ENCODE measurements around the gene ATXN7L3. TPM values are rescaled to one million over a fixed set of nuclear protein-coding genes. Genes with fewer than 3 reads are reported as not detected.

ATXN7L3 gene
- total RNA-seq, 2 experiments from 2014 or later = 106 to 122 TPM

- H3K36me3 Mint-ChIP-seq = peaks cover 4% of the 10 kb centered on the region
- peak; percentile 61 for DNase-seq
- peaks cover 8% of the 10 kb centered on the region for H3K4me1 Mint-ChIP-seq
- peak overlapping the region; percentile 89 for H3K27ac Mint-ChIP-seq
- CTCF ChIA-PET = interaction anchor here (0.7 to 6.3 kb wide), 20 partner anchors 8 to 233 kb away, joined by 3 to 74 read pairs (median 4); partner anchors contain the start of genes GRN, TMEM101 and TMUB2
- no peaks in the 10 kb centered on the region for H3K27me3 Mint-ChIP-seq
- ATAC-seq = no peak
- peak overlapping the region; percentile 90 for H3K4me3 Mint-ChIP-seq
- H3K9me3 Mint-ChIP-seq (ENCODE audit: low read depth) = no peaks in the 10 kb centered on the region
These were observed 22.6 kb upstream of the ATXN7L3 start for GRCh38 chr17:44222112-44222869.

- no peaks in the 10 kb centered on the region for H3K27me3 Mint-ChIP-seq
- CTCF ChIA-PET = interaction anchor here (0.7 to 6.3 kb wide), 20 partner anchors 9 to 233 kb away, joined by 3 to 74 read pairs (median 4); partner anchors contain the start of genes GRN, TMEM101 and TMUB2
- peak overlapping the region; percentile 89 for H3K27ac Mint-ChIP-seq
- no peaks in the 10 kb centered on the region for H3K9me3 Mint-ChIP-seq (ENCODE audit: low read depth)
- H3K4me1 Mint-ChIP-seq = peaks cover 11% of the 10 kb centered on the region
- H3K36me3 Mint-ChIP-seq = peaks cover 7% of the 10 kb centered on the region
- H3K4me3 Mint-ChIP-seq = peak overlapping the region; percentile 90
- DNase-seq = no peak
- ATAC-seq = no peak
These were observed 22.1 kb upstream of the ATXN7L3 start for GRCh38 chr17:44221862-44222111.

- H3K4me3 Mint-ChIP-seq = peak overlapping the region; percentile 90
- no peaks in the 10 kb centered on the region for H3K9me3 Mint-ChIP-seq (ENCODE audit: low read depth)
- CTCF ChIA-PET = interaction anchor here (0.7 to 6.3 kb wide), 19 partner anchors 10 to 234 kb away, joined by 3 to 74 read pairs (median 5); partner anchors contain the start of genes GRN, TMEM101 and TMUB2
- peak overlapping the region; percentile 89 for H3K27ac Mint-ChIP-seq
- DNase-seq (peak; percentile 80), ATAC-seq (peak; percentile 25)
- no peaks in the 10 kb centered on the region for H3K27me3 Mint-ChIP-seq
- peaks cover 12% of the 10 kb centered on the region for H3K36me3 Mint-ChIP-seq
- H3K4me1 Mint-ChIP-seq = peaks cover 16% of the 10 kb centered on the region
These were observed 21.6 kb upstream of the ATXN7L3 start for GRCh38 chr17:44221084-44221861.

- CTCF ChIA-PET = interaction anchor here (0.9 to 6.3 kb wide), 17 partner anchors 10 to 125 kb away, joined by 3 to 74 read pairs (median 6); partner anchors contain the start of genes GRN, HDAC5 and TMUB2
- no peaks in the 10 kb centered on the region for H3K27me3 Mint-ChIP-seq
- H3K4me3 Mint-ChIP-seq = peak overlapping the region; percentile 90
- peak overlapping the region; percentile 94 for H3K27ac Mint-ChIP-seq
- H3K9me3 Mint-ChIP-seq (ENCODE audit: low read depth) = no peaks in the 10 kb centered on the region
- H3K36me3 Mint-ChIP-seq = peaks cover 21% of the 10 kb centered on the region
- DNase-seq (peak; percentile 78), ATAC-seq (peak; percentile 14)
- peaks cover 24% of the 10 kb centered on the region for H3K4me1 Mint-ChIP-seq
These were observed 20.8 kb upstream of the ATXN7L3 start for GRCh38 chr17:44220213-44221083.

GRCh38 chr17:44219616-44220212, 20.0 kb upstream of the ATXN7L3 start, which contains the start of gene UBTF:
Gene UBTF (minus strand): TSS chr17:44219675. CDS start chr17:44218229, 1,446 bp downstream.
- peaks cover 31% of the 10 kb centered on the region for H3K4me1 Mint-ChIP-seq
- ATAC-seq (peak; percentile 8), DNase-seq (peak; percentile 73)
- H3K27ac Mint-ChIP-seq = peak within 1 kb of the TSS; percentile 94
- H3K9me3 Mint-ChIP-seq (ENCODE audit: low read depth) = no peaks in the 10 kb centered on the region
- H3K27me3 Mint-ChIP-seq = no peaks in the 10 kb centered on the region
- peaks cover 28% of the 10 kb centered on the region for H3K36me3 Mint-ChIP-seq
- H3K4me3 Mint-ChIP-seq = peak within 1 kb of the TSS; percentile 90
- CTCF ChIA-PET = interaction anchor here (0.9 to 6.3 kb wide), 8 partner anchors 10 to 111 kb away, joined by 3 to 74 read pairs (median 8); partner anchors contain the start of genes HDAC5 and TMUB2

GRCh38 chr17:44219108-44219615, 19.5 kb upstream of the ATXN7L3 start:
- DNase-seq (peak; percentile 82), ATAC-seq (peak; percentile 59)
- Mint-ChIP-seq H3K27me3 (no peaks in the 10 kb centered on the region), H3K36me3 (peaks cover 34% of the 10 kb centered on the region), H3K27ac (no peak overlapping the region), H3K9me3 (ENCODE audit: low read depth) (no peaks in the 10 kb centered on the region), H3K4me3 (peak overlapping the region; percentile 22), H3K4me1 (peaks cover 33% of the 10 kb centered on the region)
- CTCF ChIA-PET = interaction anchor here (1.5 to 6.3 kb wide), 7 partner anchors 9 to 112 kb away, joined by 3 to 74 read pairs (median 8); partner anchors contain the start of gene TMUB2

- no peaks in the 10 kb centered on the region for H3K27me3 Mint-ChIP-seq
- peaks cover 37% of the 10 kb centered on the region for H3K4me1 Mint-ChIP-seq
- peak; percentile 90 for DNase-seq
- peak overlapping the region; percentile 88 for H3K4me3 Mint-ChIP-seq
- peak; percentile 63 for ATAC-seq
- H3K9me3 Mint-ChIP-seq (ENCODE audit: low read depth) = no peaks in the 10 kb centered on the region
- peak overlapping the region; percentile 91 for H3K27ac Mint-ChIP-seq
- CTCF ChIA-PET = interaction anchor here (0.6 to 6.3 kb wide), 12 partner anchors 9 to 126 kb away, joined by 3 to 74 read pairs (median 4); partner anchors contain the start of genes GRN, SLC25A39 and TMUB2
- peaks cover 40% of the 10 kb centered on the region for H3K36me3 Mint-ChIP-seq
These were observed 18.8 kb upstream of the ATXN7L3 start for GRCh38 chr17:44218344-44219107.

GRCh38 chr17:44217738-44218343, 18.2 kb upstream of the ATXN7L3 start:
- CTCF ChIA-PET = interaction anchor here (0.6 to 6.3 kb wide), 14 partner anchors 7 to 127 kb away, joined by 3 to 74 read pairs (median 5); partner anchors contain the start of genes GRN, SLC25A39 and TMUB2
- H3K9me3 Mint-ChIP-seq (ENCODE audit: low read depth) = no peaks in the 10 kb centered on the region
- peak overlapping the region; percentile 88 for H3K4me3 Mint-ChIP-seq
- H3K27me3 Mint-ChIP-seq = no peaks in the 10 kb centered on the region
- peaks cover 38% of the 10 kb centered on the region for H3K4me1 Mint-ChIP-seq
- peak overlapping the region; percentile 91 for H3K27ac Mint-ChIP-seq
- no peak for DNase-seq
- H3K36me3 Mint-ChIP-seq = peaks cover 42% of the 10 kb centered on the region
- ATAC-seq = no peak

- peaks cover 36% of the 10 kb centered on the region for H3K4me1 Mint-ChIP-seq
- no peaks in the 10 kb centered on the region for H3K27me3 Mint-ChIP-seq
- peak overlapping the region; percentile 88 for H3K4me3 Mint-ChIP-seq
- DNase-seq (no peak), ATAC-seq (no peak)
- no peaks in the 10 kb centered on the region for H3K9me3 Mint-ChIP-seq (ENCODE audit: low read depth)
- H3K36me3 Mint-ChIP-seq = peaks cover 45% of the 10 kb centered on the region
- H3K27ac Mint-ChIP-seq = peak overlapping the region; percentile 91
- CTCF ChIA-PET = interaction anchor here (0.7 to 3.5 kb wide), 11 partner anchors 9 to 139 kb away, joined by 3 to 40 read pairs (median 4); partner anchors contain the start of genes GRN and TMUB2
These were observed 17.0 kb upstream of the ATXN7L3 start for GRCh38 chr17:44216694-44217093.

GRCh38 chr17:44216173-44216572, 16.5 kb upstream of the ATXN7L3 start:
- H3K27me3 Mint-ChIP-seq = no peaks in the 10 kb centered on the region
- H3K4me3 Mint-ChIP-seq = peak overlapping the region; percentile 88
- CTCF ChIA-PET = interaction anchor here (0.7 to 3.5 kb wide), 11 partner anchors 9 to 139 kb away, joined by 3 to 40 read pairs (median 4); partner anchors contain the start of genes GRN and TMUB2
- ATAC-seq = no peak
- H3K4me1 Mint-ChIP-seq = peaks cover 39% of the 10 kb centered on the region
- peaks cover 48% of the 10 kb centered on the region for H3K36me3 Mint-ChIP-seq
- H3K27ac Mint-ChIP-seq = peak overlapping the region; percentile 91
- H3K9me3 Mint-ChIP-seq (ENCODE audit: low read depth) = no peaks in the 10 kb centered on the region
- peak; percentile 68 for DNase-seq

- DNase-seq (no peak), ATAC-seq (no peak)
- no peaks in the 10 kb centered on the region for H3K9me3 Mint-ChIP-seq (ENCODE audit: low read depth)
- no peaks in the 10 kb centered on the region for H3K27me3 Mint-ChIP-seq
- CTCF ChIA-PET = interaction anchor here (2.3 kb wide), 1 partner anchor 131 kb away, joined by 5 read pairs; the partner anchor contains the start of gene GRN
- H3K27ac Mint-ChIP-seq = peak overlapping the region; percentile 91
- peaks cover 52% of the 10 kb centered on the region for H3K36me3 Mint-ChIP-seq
- H3K4me1 Mint-ChIP-seq = peaks cover 47% of the 10 kb centered on the region
- H3K4me3 Mint-ChIP-seq = peak overlapping the region; percentile 11
These were observed 15.2 kb upstream of the ATXN7L3 start for GRCh38 chr17:44214896-44215295.
